Kidney tubule cell (primary cell): ENCODE measurements around the gene LPCAT3.
"Not testable (repeated sequence)": the region's sequence is repeated elsewhere in the genome, so short reads cannot be mapped to it uniquely, and the experiment has no call there.

Experiments used
- DNase-seq: peaks from one replicate; pipeline ENCODE4 v3.0.0-alpha.2; 2018; ENCODE audit warnings: low spot score

LPCAT3 gene

DNA sequence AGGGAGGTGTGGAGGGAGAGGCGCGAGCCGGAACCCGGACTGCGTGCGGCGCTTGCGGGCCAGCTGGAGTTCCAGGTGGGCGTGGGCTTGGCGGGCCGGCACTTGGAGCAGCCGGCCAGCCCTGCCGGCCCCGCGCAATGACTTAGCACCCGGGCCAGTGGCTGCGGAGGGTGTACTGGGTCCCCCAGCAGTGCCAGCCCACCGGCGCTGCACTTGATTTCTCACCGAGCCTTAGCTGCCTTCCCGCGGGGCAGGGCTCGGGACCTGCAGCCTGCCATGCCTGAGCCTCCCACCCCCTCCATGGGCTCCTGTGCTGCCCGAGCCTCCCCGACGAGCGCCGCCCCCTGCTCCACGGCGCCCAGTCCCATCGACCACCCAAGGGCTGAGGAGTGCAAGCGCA, 19.1 kb upstream of the LPCAT3 start:
- not testable (repeated sequence) for DNase-seq

DNA sequence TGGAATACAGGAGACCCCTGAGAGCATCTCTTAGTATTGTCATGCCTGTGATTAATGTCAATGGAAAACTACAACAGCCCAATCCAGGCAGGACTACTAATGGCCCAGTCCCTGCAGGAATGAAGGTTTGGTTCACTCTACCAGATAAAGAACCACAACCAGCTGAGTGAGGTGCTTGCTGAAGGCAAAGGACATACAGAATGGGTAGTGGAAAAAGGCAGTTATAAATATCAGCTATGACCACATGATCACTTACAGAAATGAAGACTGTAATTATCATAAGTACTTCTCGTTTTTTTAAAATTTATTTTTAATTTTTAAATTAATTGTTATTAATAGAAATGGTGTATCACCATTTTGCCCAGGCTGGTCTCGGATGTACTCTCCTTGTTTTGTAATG, 17.2 kb upstream of the LPCAT3 start:
- DNase-seq: no peak

GRCh38 chr12:7034464-7034863, 16.2 kb upstream of the LPCAT3 start:
- no peak for DNase-seq

DNA sequence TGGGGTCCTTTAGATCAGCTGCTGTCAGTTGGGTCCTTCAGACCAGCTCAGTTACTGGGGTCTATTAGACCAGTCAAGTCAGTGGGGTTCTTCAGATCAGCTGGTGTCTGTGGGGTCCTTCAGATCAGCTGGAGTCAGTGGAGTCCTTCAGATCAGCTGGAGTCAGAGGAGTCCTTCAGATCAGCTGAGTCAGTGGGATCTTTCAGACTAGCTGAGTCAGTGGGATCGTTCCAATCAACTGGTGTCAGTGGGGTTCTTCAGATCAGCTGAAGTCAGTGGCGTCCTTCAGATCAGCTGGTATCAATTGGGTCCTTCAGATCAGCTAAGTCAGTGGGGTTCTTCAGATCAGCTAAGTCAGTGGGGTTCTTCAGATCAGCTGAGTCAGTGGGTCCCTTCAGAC, 14.7 kb upstream of the LPCAT3 start:
- no peak for DNase-seq

- no peak for DNase-seq
These were observed 13.0 kb upstream of the LPCAT3 start for GRCh38 chr12:7031306-7031705.

DNA sequence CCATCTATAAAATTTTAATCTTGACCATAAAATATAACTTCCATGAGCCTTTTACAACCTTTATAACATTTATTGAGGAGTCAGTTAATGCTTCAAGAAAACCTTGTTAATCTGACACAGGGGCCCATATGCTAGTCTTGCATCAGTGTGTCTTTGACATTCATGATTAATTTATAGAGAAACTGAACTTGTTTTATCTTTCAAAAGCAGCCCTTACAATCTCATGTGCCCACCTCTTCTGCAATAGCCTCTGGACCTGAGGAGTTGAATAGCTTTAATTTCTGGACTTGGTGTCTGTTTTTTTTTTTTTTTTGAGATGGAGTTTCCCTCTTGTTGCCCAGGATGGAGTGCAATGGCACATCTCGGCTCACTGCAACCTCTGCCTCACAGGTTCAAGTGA, 8.6 kb upstream of the LPCAT3 start:
- DNase-seq: no peak

- DNase-seq: no peak
These were observed 4.8 kb upstream of the LPCAT3 start for GRCh38 chr12:7023114-7023513.

DNA sequence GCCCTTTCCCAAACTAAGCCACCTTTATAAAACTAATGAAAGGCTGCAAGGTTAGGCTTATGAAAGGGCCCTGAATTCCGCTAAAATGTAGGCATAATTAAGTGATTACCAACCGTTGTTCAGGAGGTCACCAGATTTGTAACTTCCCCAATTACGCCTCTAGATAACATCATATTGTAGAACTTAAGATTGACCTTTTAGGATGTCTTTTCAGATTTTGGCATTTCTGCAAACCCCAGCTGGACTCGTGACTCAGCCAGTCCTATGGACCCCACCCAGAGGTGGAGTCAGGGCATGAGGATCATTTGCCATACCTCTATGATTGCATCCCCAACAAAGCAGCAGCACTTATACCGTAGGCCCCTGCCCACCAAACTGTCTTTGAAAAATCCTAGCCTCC, 3.7 kb upstream of the LPCAT3 start:
- no peak for DNase-seq

GRCh38 chr12:7019043-7019569, 830 bp upstream of the LPCAT3 start:
- no peak for DNase-seq

DNA sequence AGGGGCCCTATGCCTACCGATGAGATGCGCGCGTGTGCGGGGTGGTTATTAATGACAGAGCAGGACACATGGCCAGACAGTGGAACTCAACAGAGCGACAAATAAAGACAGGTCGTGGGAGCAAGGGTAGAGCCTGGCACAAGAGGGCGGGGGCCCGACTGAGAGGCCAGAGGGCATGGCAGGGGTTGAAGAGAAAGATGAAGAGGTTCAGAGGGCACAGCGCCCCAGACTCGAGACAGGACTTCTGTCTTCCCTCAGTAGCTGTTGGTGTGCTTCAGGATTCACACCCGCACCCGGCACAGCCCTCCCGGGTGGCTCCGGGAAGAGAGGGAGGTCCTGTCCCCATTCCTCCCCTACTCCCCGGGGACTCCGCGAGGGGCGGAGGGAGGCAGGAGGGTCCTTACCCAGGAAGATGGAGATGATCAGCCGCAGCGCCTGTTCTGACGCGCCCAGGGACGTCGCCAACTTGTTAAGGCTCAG, 366 bp downstream of the LPCAT3 start:
- no peak for DNase-seq

GRCh38 chr12:7016958-7017571, 1.2 kb downstream of the LPCAT3 start:
- no peak for DNase-seq

- DNase-seq: no peak
These were observed 2.5 kb downstream of the LPCAT3 start for GRCh38 chr12:7015555-7016370.

DNA sequence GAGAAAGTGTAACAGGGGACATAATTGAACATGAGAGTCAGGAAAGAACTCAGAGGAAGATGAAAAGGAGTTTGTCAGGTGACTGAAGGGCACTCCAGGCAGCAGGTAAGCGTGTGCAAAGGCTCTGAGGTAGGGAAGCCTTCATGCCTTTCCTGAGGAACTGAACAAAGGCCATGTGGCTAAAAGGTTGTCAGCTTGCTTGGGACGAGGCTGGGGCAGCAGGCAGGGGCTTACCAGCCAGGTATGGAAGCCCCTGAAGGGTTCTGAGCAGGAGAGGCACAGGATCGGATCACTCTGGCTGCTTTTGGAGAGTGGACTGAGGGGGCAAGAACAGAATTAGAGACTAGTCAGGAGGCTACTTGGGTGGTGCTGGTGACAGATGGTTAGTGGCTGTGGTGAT, 5.2 kb downstream of the LPCAT3 start:
- no peak for DNase-seq

GRCh38 chr12:7012024-7012607, 6.2 kb downstream of the LPCAT3 start:
- no peak for DNase-seq

GRCh38 chr12:7011398-7011797, 6.9 kb downstream of the LPCAT3 start:
- not testable (repeated sequence) for DNase-seq

DNA sequence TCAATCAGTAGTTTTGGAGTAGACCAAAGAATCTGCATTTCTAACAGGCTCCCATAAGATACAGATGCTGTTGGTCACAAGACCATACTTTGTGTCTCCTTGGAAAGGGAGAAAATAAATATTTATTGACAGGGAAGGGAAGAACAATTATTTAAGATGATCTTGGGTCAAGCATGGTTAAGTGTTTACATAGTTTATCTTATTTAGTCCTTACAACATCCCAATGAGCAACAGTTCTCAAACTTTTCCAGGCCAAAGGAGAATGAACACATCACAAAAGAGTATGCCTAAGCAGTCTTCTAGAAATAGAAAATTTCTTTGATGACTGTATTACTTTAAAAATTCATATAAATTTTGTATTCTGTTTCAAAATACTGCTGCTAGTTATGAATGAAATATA, 8.8 kb downstream of the LPCAT3 start:
- DNase-seq: no peak

DNA sequence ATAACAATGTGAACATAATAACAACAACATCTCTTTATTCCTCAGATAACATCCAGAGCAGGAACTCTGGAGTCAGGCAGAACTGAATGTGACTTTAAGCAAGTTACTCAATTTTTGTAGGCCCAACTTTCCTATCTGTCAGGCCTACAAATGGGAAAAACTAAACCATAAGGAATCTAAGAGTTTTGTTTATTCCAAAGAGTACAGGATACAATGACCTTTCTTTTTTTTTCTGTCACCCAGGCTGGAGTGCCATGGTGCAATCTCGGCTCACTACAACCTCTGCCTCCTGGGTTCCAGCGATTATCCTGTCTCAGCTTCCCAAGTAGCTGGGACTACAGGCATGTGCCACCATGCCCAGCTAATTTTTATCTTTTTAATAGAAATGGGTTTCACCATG, 9.4 kb downstream of the LPCAT3 start:
- DNase-seq: no peak

DNA sequence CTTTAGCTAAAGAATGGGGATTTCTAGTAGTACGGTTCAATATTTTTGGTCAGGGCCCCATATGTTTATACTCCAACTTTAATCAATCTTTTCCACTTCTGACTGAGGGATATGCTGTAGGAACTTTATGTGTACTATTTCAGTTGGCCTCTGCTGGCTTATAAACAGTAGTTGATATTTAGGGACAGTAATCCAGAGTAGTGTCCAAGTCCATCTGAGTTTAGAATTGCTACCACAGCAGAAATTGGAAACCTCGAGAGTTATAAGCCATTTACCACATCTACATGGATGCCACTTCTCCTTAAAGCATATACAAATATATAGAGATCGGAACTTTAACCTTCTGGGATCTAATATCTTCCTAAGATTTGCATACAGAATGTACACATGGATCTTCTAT, 11.6 kb downstream of the LPCAT3 start:
- no peak for DNase-seq

GRCh38 chr12:7005311-7005710, 13.0 kb downstream of the LPCAT3 start:
- DNase-seq: no peak

- DNase-seq: no peak
These were observed 13.4 kb downstream of the LPCAT3 start for GRCh38 chr12:7004840-7005239.

- DNase-seq: no peak
These were observed 13.9 kb downstream of the LPCAT3 start for GRCh38 chr12:7004287-7004803.

DNA sequence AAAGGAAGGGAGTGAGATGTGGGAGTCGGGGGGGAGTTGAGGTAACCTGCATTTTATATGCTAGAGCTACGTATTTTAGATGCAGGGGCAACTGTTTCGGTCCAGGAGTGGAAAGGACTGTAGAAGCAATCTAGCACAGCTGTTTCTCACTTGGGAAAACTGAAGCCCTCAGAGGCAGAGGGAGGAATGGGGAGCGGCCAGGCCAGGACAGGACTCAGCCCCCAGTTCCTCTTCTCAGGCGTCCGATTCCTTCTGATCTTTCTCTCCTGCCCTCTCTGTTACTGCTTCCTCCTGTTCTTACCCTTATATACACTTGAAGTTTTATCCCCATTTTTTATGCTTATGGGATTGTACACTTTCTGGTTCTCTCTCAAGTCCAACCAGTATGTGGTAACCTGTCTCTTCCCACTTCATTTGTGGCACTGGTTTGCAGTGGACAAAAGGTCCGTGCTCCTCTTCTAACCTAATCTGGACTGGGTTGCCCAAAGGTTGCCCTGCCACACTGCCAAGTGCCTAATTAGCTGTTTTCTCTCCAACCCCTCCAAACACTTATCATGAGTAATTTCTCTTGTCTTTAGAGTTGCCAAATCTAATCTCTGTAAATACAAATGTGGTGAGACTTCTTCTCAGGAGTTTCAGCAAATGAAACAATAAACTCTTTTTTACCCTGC, 16.2 kb downstream of the LPCAT3 start:
- DNase-seq: no peak
